Fibroblast of lung (primary cell): ENCODE measurements around the gene HPX.

Source experiments
- EZH2 ChIP-seq: IDR thresholded peaks from 2 replicates; pipeline ENCODE4 v1.5.1; 2012; ENCODE audit warnings: low read length, control low read depth, mild to moderate bottlenecking; ENCODE audit errors: missing control alignments
- TF ChIP-seq, protein P1 (sequence below), 2 donors: IDR thresholded peaks in 1 of 2; conservative IDR thresholded peaks in 1 of 2; 1 replicate in 1 of 2; 2 replicates in 1 of 2; pipeline ENCODE4 v1.5.1; 2011 to 2012; ENCODE audit warnings: low read length in 2 of 2, control low read depth in 1 of 2, inconsistent platforms in 1 of 2, low read depth in 1 of 2, mild to moderate bottlenecking in 1 of 2

DNA sequence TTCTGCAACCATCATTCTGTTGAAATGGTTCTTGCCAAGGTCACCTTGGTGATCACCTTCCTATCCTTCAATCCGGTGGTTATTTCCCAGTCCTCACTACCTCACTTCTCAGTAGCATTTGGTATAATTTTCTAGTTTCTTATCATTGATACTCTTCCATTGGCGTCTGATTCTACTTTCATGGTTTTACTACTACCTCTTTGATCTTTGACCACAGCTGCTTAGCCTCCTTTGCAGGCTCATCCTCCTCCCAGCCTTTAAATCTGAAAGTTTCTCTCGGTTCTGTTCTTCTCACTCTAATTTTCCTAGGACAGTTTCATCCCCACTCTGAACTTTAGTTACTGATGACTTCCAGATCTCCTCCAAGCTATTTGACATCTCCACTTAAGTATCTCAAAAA, 45.5 kb upstream of the HPX start:
- TF ChIP-seq, protein P1, sequence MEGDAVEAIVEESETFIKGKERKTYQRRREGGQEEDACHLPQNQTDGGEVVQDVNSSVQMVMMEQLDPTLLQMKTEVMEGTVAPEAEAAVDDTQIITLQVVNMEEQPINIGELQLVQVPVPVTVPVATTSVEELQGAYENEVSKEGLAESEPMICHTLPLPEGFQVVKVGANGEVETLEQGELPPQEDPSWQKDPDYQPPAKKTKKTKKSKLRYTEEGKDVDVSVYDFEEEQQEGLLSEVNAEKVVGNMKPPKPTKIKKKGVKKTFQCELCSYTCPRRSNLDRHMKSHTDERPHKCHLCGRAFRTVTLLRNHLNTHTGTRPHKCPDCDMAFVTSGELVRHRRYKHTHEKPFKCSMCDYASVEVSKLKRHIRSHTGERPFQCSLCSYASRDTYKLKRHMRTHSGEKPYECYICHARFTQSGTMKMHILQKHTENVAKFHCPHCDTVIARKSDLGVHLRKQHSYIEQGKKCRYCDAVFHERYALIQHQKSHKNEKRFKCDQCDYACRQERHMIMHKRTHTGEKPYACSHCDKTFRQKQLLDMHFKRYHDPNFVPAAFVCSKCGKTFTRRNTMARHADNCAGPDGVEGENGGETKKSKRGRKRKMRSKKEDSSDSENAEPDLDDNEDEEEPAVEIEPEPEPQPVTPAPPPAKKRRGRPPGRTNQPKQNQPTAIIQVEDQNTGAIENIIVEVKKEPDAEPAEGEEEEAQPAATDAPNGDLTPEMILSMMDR (conservative IDR thresholded peaks at IDR 0.05 in 1 of 2, IDR thresholded peaks at IDR 0.05 in 1 of 2; ENCODE audit: low read depth in 1 of 2, low read length in 2 of 2) = no peak
- TF ChIP-seq EZH2 = no peak
